ENCODE data around the gene KCNN2. TPM values are rescaled to one million over a fixed set of nuclear protein-coding genes. Genes with fewer than 3 reads are reported as not detected.
A peak's percentile ranks its signal among the peaks of the same experiment; 100 is the strongest.

KCNN2 gene
- total RNA-seq: not detected

- ATAC-seq: peak; percentile 8
- H3K4me3 Mint-ChIP-seq: no peak within 1 kb of the TSS
Measured at GRCh38 chr5:114361724-114362196, at the start of gene KCNN2. TSS of gene KCNN2 (plus strand) at chr5:114362070. CDS start at chr5:114362140, 70 bp downstream.

GRCh38 chr5:114312658-114313057, 49.2 kb upstream of the KCNN2 start:
- ChIA-PET POLR2A (no interaction called here), CTCF (no interaction called here)
- no peaks in the 10 kb centered on the region for H3K27me3 Mint-ChIP-seq (ENCODE audit: low read depth)

More at GRCh38 chr5:114361724-114362196, at the start of gene KCNN2:
- Mint-ChIP-seq H3K36me3 (ENCODE audit: low read depth) (no peaks in the 10 kb centered on the region), H3K4me1 (ENCODE audit: low read depth) (peaks cover 4% of the 10 kb centered on the region), H3K9me3 (ENCODE audit: insufficient read depth) (no peaks in the 10 kb centered on the region), H3K27me3 (ENCODE audit: low read depth) (peaks cover 41% of the 10 kb centered on the region), H3K27ac (peak within 1 kb of the TSS; percentile 25)
- DNase-seq: no peak
- ChIA-PET CTCF (no interaction called here), POLR2A (no interaction called here)

GRCh38 chr5:114314061-114314460, 47.8 kb upstream of the KCNN2 start:
- H3K27me3 Mint-ChIP-seq (ENCODE audit: low read depth): no peaks in the 10 kb centered on the region
- ChIA-PET POLR2A (no interaction called here), CTCF (no interaction called here)
- ATAC-seq (no peak), DNase-seq (no peak)
- H3K27ac Mint-ChIP-seq: no peak overlapping the region
- H3K4me3 Mint-ChIP-seq: no peak overlapping the region
- no peaks in the 10 kb centered on the region for H3K4me1 Mint-ChIP-seq (ENCODE audit: low read depth)
- H3K36me3 Mint-ChIP-seq (ENCODE audit: low read depth): no peaks in the 10 kb centered on the region
- H3K9me3 Mint-ChIP-seq (ENCODE audit: insufficient read depth): no peaks in the 10 kb centered on the region

More at GRCh38 chr5:114312658-114313057, 49.2 kb upstream of the KCNN2 start:
- Mint-ChIP-seq H3K36me3 (ENCODE audit: low read depth) (no peaks in the 10 kb centered on the region), H3K9me3 (ENCODE audit: insufficient read depth) (no peaks in the 10 kb centered on the region), H3K4me3 (no peak overlapping the region), H3K4me1 (ENCODE audit: low read depth) (no peaks in the 10 kb centered on the region), H3K27ac (no peak overlapping the region)
- no peak for DNase-seq
- no peak for ATAC-seq

GRCh38 chr5:114316167-114316566, 45.7 kb upstream of the KCNN2 start:
- H3K4me1 Mint-ChIP-seq (ENCODE audit: low read depth): no peaks in the 10 kb centered on the region
- ATAC-seq: no peak
- no peak overlapping the region for H3K27ac Mint-ChIP-seq
- ChIA-PET CTCF (no interaction called here), POLR2A (no interaction called here)
- DNase-seq: no peak
- no peaks in the 10 kb centered on the region for H3K27me3 Mint-ChIP-seq (ENCODE audit: low read depth)
- no peaks in the 10 kb centered on the region for H3K36me3 Mint-ChIP-seq (ENCODE audit: low read depth)
- no peaks in the 10 kb centered on the region for H3K9me3 Mint-ChIP-seq (ENCODE audit: insufficient read depth)
- no peak overlapping the region for H3K4me3 Mint-ChIP-seq

- H3K4me1 Mint-ChIP-seq (ENCODE audit: low read depth): no peaks in the 10 kb centered on the region
- no peaks in the 10 kb centered on the region for H3K27me3 Mint-ChIP-seq (ENCODE audit: low read depth)
- no peak overlapping the region for H3K27ac Mint-ChIP-seq
- no peaks in the 10 kb centered on the region for H3K9me3 Mint-ChIP-seq (ENCODE audit: insufficient read depth)
- ChIA-PET POLR2A (no interaction called here), CTCF (no interaction called here)
- no peak overlapping the region for H3K4me3 Mint-ChIP-seq
- DNase-seq: no peak
- no peak for ATAC-seq
- H3K36me3 Mint-ChIP-seq (ENCODE audit: low read depth): no peaks in the 10 kb centered on the region
Measured at GRCh38 chr5:114317751-114318150, 44.1 kb upstream of the KCNN2 start.

- Mint-ChIP-seq H3K9me3 (ENCODE audit: insufficient read depth) (no peaks in the 10 kb centered on the region), H3K4me1 (ENCODE audit: low read depth) (no peaks in the 10 kb centered on the region), H3K27me3 (ENCODE audit: low read depth) (no peaks in the 10 kb centered on the region), H3K4me3 (no peak overlapping the region), H3K27ac (no peak overlapping the region), H3K36me3 (ENCODE audit: low read depth) (no peaks in the 10 kb centered on the region)
- no peak for ATAC-seq
- POLR2A ChIA-PET: no interaction called here
- DNase-seq: no peak
- CTCF ChIA-PET: no interaction called here
Measured at GRCh38 chr5:114319236-114319635, 42.6 kb upstream of the KCNN2 start.

- H3K4me3 Mint-ChIP-seq: no peak overlapping the region
- ChIA-PET CTCF (no interaction called here), POLR2A (no interaction called here)
- DNase-seq (no peak), ATAC-seq (no peak)
- H3K27ac Mint-ChIP-seq: no peak overlapping the region
- H3K4me1 Mint-ChIP-seq (ENCODE audit: low read depth): no peaks in the 10 kb centered on the region
- no peaks in the 10 kb centered on the region for H3K27me3 Mint-ChIP-seq (ENCODE audit: low read depth)
- H3K36me3 Mint-ChIP-seq (ENCODE audit: low read depth): no peaks in the 10 kb centered on the region
- H3K9me3 Mint-ChIP-seq (ENCODE audit: insufficient read depth): no peaks in the 10 kb centered on the region
Measured at GRCh38 chr5:114319821-114320220, 42.0 kb upstream of the KCNN2 start.

GRCh38 chr5:114324282-114324681, 37.6 kb upstream of the KCNN2 start:
- H3K36me3 Mint-ChIP-seq (ENCODE audit: low read depth): no peaks in the 10 kb centered on the region
- no peak overlapping the region for H3K27ac Mint-ChIP-seq
- POLR2A ChIA-PET: no interaction called here
- no peaks in the 10 kb centered on the region for H3K9me3 Mint-ChIP-seq (ENCODE audit: insufficient read depth)
- CTCF ChIA-PET: no interaction called here
- no peaks in the 10 kb centered on the region for H3K4me1 Mint-ChIP-seq (ENCODE audit: low read depth)
- ATAC-seq: no peak
- no peaks in the 10 kb centered on the region for H3K27me3 Mint-ChIP-seq (ENCODE audit: low read depth)
- no peak for DNase-seq
- no peak overlapping the region for H3K4me3 Mint-ChIP-seq

- Mint-ChIP-seq H3K9me3 (ENCODE audit: insufficient read depth) (no peaks in the 10 kb centered on the region), H3K27ac (no peak overlapping the region), H3K4me3 (no peak overlapping the region), H3K36me3 (ENCODE audit: low read depth) (no peaks in the 10 kb centered on the region), H3K27me3 (ENCODE audit: low read depth) (no peaks in the 10 kb centered on the region), H3K4me1 (ENCODE audit: low read depth) (no peaks in the 10 kb centered on the region)
- no peak for ATAC-seq
- POLR2A ChIA-PET: no interaction called here
- CTCF ChIA-PET: no interaction called here
- no peak for DNase-seq
Measured at GRCh38 chr5:114325541-114325940, 36.3 kb upstream of the KCNN2 start.

- no peak overlapping the region for H3K27ac Mint-ChIP-seq
- ChIA-PET CTCF (no interaction called here), POLR2A (no interaction called here)
- ATAC-seq (no peak), DNase-seq (no peak)
- H3K4me3 Mint-ChIP-seq: no peak overlapping the region
- no peaks in the 10 kb centered on the region for H3K27me3 Mint-ChIP-seq (ENCODE audit: low read depth)
- no peaks in the 10 kb centered on the region for H3K4me1 Mint-ChIP-seq (ENCODE audit: low read depth)
- H3K9me3 Mint-ChIP-seq (ENCODE audit: insufficient read depth): no peaks in the 10 kb centered on the region
- H3K36me3 Mint-ChIP-seq (ENCODE audit: low read depth): no peaks in the 10 kb centered on the region
Measured at GRCh38 chr5:114327474-114327873, 34.4 kb upstream of the KCNN2 start.

GRCh38 chr5:114327987-114328386, 33.9 kb upstream of the KCNN2 start:
- H3K9me3 Mint-ChIP-seq (ENCODE audit: insufficient read depth): no peaks in the 10 kb centered on the region
- ChIA-PET POLR2A (no interaction called here), CTCF (no interaction called here)
- DNase-seq: no peak
- H3K4me3 Mint-ChIP-seq: no peak overlapping the region
- no peak overlapping the region for H3K27ac Mint-ChIP-seq
- no peaks in the 10 kb centered on the region for H3K4me1 Mint-ChIP-seq (ENCODE audit: low read depth)
- H3K27me3 Mint-ChIP-seq (ENCODE audit: low read depth): no peaks in the 10 kb centered on the region
- H3K36me3 Mint-ChIP-seq (ENCODE audit: low read depth): no peaks in the 10 kb centered on the region
- ATAC-seq: no peak

- ATAC-seq (no peak), DNase-seq (no peak)
- Mint-ChIP-seq H3K9me3 (ENCODE audit: insufficient read depth) (no peaks in the 10 kb centered on the region), H3K27ac (no peak overlapping the region), H3K27me3 (ENCODE audit: low read depth) (no peaks in the 10 kb centered on the region), H3K36me3 (ENCODE audit: low read depth) (no peaks in the 10 kb centered on the region), H3K4me3 (no peak overlapping the region), H3K4me1 (ENCODE audit: low read depth) (no peaks in the 10 kb centered on the region)
- POLR2A ChIA-PET: no interaction called here
- CTCF ChIA-PET: no interaction called here
Measured at GRCh38 chr5:114330916-114331531, 30.8 kb upstream of the KCNN2 start.

GRCh38 chr5:114332493-114332892, 29.4 kb upstream of the KCNN2 start:
- ChIA-PET CTCF (no interaction called here), POLR2A (no interaction called here)
- Mint-ChIP-seq H3K27ac (no peak overlapping the region), H3K4me3 (no peak overlapping the region), H3K4me1 (ENCODE audit: low read depth) (no peaks in the 10 kb centered on the region), H3K36me3 (ENCODE audit: low read depth) (no peaks in the 10 kb centered on the region), H3K27me3 (ENCODE audit: low read depth) (no peaks in the 10 kb centered on the region), H3K9me3 (ENCODE audit: insufficient read depth) (no peaks in the 10 kb centered on the region)
- DNase-seq: no peak
- no peak for ATAC-seq
